Tibial artery (tissue), 4 donors: ENCODE data around the gene RPS18.
"Not testable (repeated sequence)": the region's sequence is repeated elsewhere in the genome, so short reads cannot be mapped to it uniquely, and the experiment has no call there.

ENCODE experiments used
- DNase-seq, 2 donors: peaks; one replicate each; pipeline ENCODE4 v3.0.0-alpha.2; 2019
- H3K27ac ChIP-seq, 2 donors: fragments of 200-600 bp; sonication (generic) in 1 of 2; 1 replicate in 1 of 2; 2 replicates in 1 of 2; pipeline ENCODE4 v1.5.1; 2018 to 2019; ENCODE audit warnings: mild to moderate bottlenecking in 1 of 2
- H3K27me3 ChIP-seq, 2 donors: fragments of 200-600 bp; sonication (generic) in 1 of 2; one replicate each; pipeline versions ENCODE4 v1.5.1 to v1.6.0; 2016 to 2019
- H3K36me3 ChIP-seq, 3 donors: fragments of 200-600 bp; sonication (generic) in 2 of 3; one replicate each; pipeline ENCODE4 v1.5.1; 2016 to 2019; ENCODE audit warnings: mild to moderate bottlenecking in 2 of 3
- H3K4me1 ChIP-seq, 4 donors: fragments of 200-600 bp; sonication (generic) in 2 of 4; 1 replicate in 3 of 4; 2 replicates in 1 of 4; pipeline ENCODE4 v1.5.1; 2016 to 2019
- H3K4me3 ChIP-seq, 2 donors: fragments of 200-600 bp; sonication (generic) in 1 of 2; 1 replicate in 1 of 2; 2 replicates in 1 of 2; pipeline ENCODE4 v1.5.1; 2018 to 2019; ENCODE audit warnings: mild to moderate bottlenecking in 2 of 2
- H3K9me3 ChIP-seq, 3 donors: fragments of 200-600 bp; sonication (generic) in 1 of 3; one replicate each; pipeline ENCODE4 v1.5.1; 2016 to 2019
- CTCF ChIP-seq, 2 experiments: fragments of 200-600 bp in 1 of 2; fragments of 450-650 bp in 1 of 2; IDR thresholded peaks; one replicate each; pipeline ENCODE4 v1.5.1; 2017 to 2019; ENCODE audit warnings: antibody characterized with exemption in 2 of 2, mild to moderate bottlenecking in 1 of 2, moderate library complexity in 1 of 2
- intact Hi-C: fragments of 100-400 bp; cut with DNase I; formaldehyde crosslinking; loops from one replicate; pipeline ENCODE4 v1.15.0; 2023; ENCODE audit warnings: low total_unique reads

RPS18 gene

DNA sequence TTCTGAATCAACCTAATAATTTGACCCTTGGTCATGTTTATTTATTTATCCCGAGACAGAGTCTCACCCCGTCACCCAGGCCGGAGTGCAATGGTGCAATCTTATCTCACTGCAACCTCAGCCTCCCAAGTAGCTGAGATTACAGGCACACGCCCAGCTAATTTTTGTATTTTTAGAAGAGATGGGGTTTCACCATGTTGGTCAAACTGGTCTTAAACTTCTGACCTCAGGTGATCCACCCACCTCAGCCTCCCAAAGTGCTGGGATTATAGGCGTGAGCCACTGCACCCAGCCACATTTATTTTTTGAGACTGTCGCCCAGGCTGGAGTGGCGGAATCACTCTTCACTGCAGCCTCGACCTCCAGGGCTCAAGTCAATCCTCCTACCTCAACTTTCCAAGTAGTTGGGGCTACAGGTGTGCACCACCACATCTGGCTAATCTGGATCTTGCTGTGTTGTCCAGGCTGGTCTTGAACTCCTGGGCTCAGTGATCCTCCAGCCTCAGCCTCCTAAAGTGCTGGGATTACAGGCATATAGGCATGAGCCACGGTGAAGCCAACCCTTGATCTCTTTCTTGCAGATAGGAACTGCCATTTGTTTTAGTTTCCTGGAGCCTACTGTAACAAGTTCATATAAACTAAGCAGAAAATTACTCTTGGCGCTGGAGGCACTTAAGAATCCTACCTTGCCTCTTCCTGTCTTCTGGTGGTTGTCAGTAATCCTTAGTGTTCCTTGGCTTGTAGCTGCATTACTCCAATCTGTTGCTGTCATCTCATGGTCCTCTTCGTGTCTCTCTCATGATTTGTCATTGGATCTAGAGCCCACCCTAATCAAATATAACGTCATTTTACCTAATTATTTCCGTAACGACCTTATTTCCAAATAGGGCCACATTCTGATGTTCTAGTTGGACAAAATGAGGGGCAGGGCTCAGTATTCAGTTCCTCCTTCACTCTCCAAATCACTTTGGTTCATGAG, 2.3 kb downstream of the RPS18 start:
- Histone ChIP-seq H3K9me3 (no peaks in the 10 kb centered on the region), H3K36me3 (peaks cover 18 to 48% (median 24%) of the 10 kb centered on the region in 3 donors), H3K27ac (no peak overlapping the region), H3K4me1 (peaks cover 6 to 73% (median 59%) of the 10 kb centered on the region in 4 donors), H3K4me3 (no peak overlapping the region), H3K27me3 (no peaks in the 10 kb centered on the region)
- intact Hi-C loops = no loop called here
- no peak for TF ChIP-seq CTCF (IDR thresholded peaks at IDR 0.05)
- no peak for DNase-seq

- Histone ChIP-seq H3K4me1 (peaks cover 6 to 62% (median 48%) of the 10 kb centered on the region in 4 donors), H3K4me3 (peak overlapping the region; percentile 79 to 83), H3K36me3 (peaks cover 18 to 63% (median 35%) of the 10 kb centered on the region in 3 donors), H3K27ac (peak overlapping the region; percentile 87)
- H3K27me3 ChIP-seq, DNase-seq, intact Hi-C loops, H3K9me3 ChIP-seq: not testable (repeated sequence)
Observed at GRCh38 chr6:33275795-33276580, 4.1 kb downstream of the RPS18 start.

GRCh38 chr6:33276581-33276863, 4.6 kb downstream of the RPS18 start:
- Histone ChIP-seq H3K27ac (peak overlapping the region; percentile 87), H3K9me3 (no peaks in the 10 kb centered on the region), H3K36me3 (peaks cover 18 to 64% (median 36%) of the 10 kb centered on the region in 3 donors), H3K4me1 (peaks cover 6 to 60% (median 46%) of the 10 kb centered on the region in 4 donors), H3K27me3 (no peaks in the 10 kb centered on the region), H3K4me3 (peak overlapping the region; percentile 79 to 83)
- intact Hi-C loops = no loop called here
- TF ChIP-seq CTCF (IDR thresholded peaks at IDR 0.05) = no peak
- DNase-seq = no peak

GRCh38 chr6:33276864-33277662, 5.2 kb downstream of the RPS18 start, which contains the start of gene B3GALT4:
Gene B3GALT4, plus strand, starts transcription at chr6:33277123. Its CDS starts 297 bp downstream, at chr6:33277420.
- Histone ChIP-seq H3K9me3 (no peaks in the 10 kb centered on the region), H3K4me3 (peak within 1 kb of the TSS; percentile 79 to 83), H3K27me3 (no peaks in the 10 kb centered on the region), H3K4me1 (peaks cover 6 to 60% (median 46%) of the 10 kb centered on the region in 4 donors), H3K36me3 (peaks cover 18 to 70% (median 36%) of the 10 kb centered on the region in 3 donors), H3K27ac (peak within 1 kb of the TSS; percentile 87)
- intact Hi-C loops = no loop called here
- peak; percentile 77 to 85 for DNase-seq
- TF ChIP-seq CTCF (IDR thresholded peaks at IDR 0.05) = peak; percentile 49 to 51

DNA sequence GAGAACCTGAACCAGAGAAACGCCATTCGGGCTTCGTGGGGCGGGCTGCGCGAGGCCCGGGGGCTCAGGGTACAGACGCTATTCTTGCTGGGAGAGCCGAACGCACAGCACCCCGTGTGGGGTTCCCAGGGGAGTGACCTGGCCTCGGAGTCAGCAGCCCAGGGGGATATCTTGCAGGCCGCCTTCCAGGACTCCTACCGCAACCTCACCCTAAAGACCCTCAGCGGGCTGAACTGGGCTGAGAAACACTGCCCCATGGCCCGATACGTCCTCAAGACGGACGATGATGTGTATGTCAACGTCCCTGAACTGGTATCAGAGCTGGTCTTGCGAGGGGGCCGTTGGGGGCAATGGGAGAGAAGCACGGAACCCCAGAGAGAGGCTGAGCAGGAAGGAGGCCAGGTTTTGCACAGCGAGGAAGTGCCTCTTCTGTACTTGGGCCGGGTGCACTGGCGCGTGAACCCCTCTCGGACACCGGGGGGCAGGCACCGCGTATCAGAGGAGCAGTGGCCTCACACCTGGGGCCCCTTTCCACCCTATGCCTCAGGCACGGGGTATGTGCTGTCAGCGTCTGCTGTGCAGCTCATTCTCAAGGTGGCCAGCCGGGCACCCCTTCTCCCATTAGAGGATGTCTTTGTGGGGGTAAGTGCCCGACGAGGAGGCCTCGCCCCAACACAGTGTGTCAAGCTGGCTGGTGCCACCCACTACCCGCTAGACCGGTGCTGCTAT, 6.0 kb downstream of the RPS18 start:
- no peaks in the 10 kb centered on the region for H3K9me3 ChIP-seq

More for the DNA sequence above, 6.0 kb downstream of the RPS18 start:
- intact Hi-C loops = no loop called here
- Histone ChIP-seq H3K36me3 (peaks cover 18 to 77% (median 36%) of the 10 kb centered on the region in 3 donors), H3K27ac (peak overlapping the region; percentile 87), H3K4me3 (peak overlapping the region; percentile 79 to 83), H3K4me1 (peaks cover 6 to 56% (median 39%) of the 10 kb centered on the region in 4 donors), H3K27me3 (no peaks in the 10 kb centered on the region)
- TF ChIP-seq CTCF (IDR thresholded peaks at IDR 0.05) = no peak
- no peak for DNase-seq
